ENCODE measurements around the gene SGPL1. TPM values are rescaled to one million over a fixed set of nuclear protein-coding genes. Genes with fewer than 3 reads are reported as not detected.

The SGPL1 gene
- total and polyA plus RNA-seq, 2 of the 8 experiments (the other 6 are each of a cell fraction or from before 2014, with no cell fraction given): 20.5 to 51.6 TPM

GRCh38 chr10:70916241-70916640, 100.5 kb downstream of the SGPL1 start:
- Histone ChIP-seq H4K20me1 (replicated peaks in 1 of 2; ENCODE audit: control insufficient read depth in 1 of 2, insufficient read depth in 2 of 2, low read length in 2 of 2) (peaks cover 0 to 2% of the 10 kb centered on the region in 2 experiments), H2BK120ac (replicated peaks; ENCODE audit: low read depth, low read length) (no peak overlapping the region), H2BK20ac (ENCODE audit: low read length) (no peak overlapping the region), H2BK12ac (ENCODE audit: low read depth, low read length) (no peak overlapping the region), H2BK5ac (ENCODE audit: low read depth, low read length) (no peak overlapping the region), H4K91ac (replicated peaks; ENCODE audit: insufficient read length, low read length) (no peak overlapping the region), H4K8ac (ENCODE audit: extremely low read depth, insufficient read depth, low read length) (no peak overlapping the region), H3K27me3 (replicated peaks in 1 of 4; ENCODE audit: control insufficient read depth in 3 of 4, extremely low read depth in 1 of 4, insufficient read depth in 3 of 4, low read length in 3 of 4) (no peaks in the 10 kb centered on the region), H4K5ac (ENCODE audit: insufficient read length, low read depth, low read length) (no peak overlapping the region), H3K4ac (replicated peaks; ENCODE audit: insufficient read length, low read depth, low read length) (no peak overlapping the region), H3K9me3 (ENCODE audit: insufficient read depth in 2 of 2, low read depth in 1 of 2, low read length in 1 of 2) (no peaks in the 10 kb centered on the region), H3K4me2 (ENCODE audit: insufficient read depth in 1 of 2, low read depth in 2 of 2, low read length in 2 of 2) (no peak overlapping the region), H2AK5ac (ENCODE audit: low read depth, low read length) (no peak overlapping the region), H3K23ac (ENCODE audit: insufficient read length) (no peak overlapping the region), H3K79me2 (ENCODE audit: control insufficient read depth in 1 of 2, insufficient read depth in 2 of 2, low read length in 2 of 2) (no peaks in the 10 kb centered on the region), H3K23me2 (ENCODE audit: low read depth, low read length) (no peaks in the 10 kb centered on the region), H2BK15ac (ENCODE audit: low read length) (no peak overlapping the region), H3K4me1 (replicated peaks in 1 of 4; ENCODE audit: control insufficient read depth in 3 of 4, insufficient read depth in 4 of 4, low read length in 3 of 4) (no peaks in the 10 kb centered on the region; a peak in 1 of 7 replicates), H3K36me3 (ENCODE audit: control insufficient read depth in 2 of 4, insufficient read depth in 4 of 4, low read length in 3 of 4) (no peaks in the 10 kb centered on the region), H3K9ac (replicated peaks in 1 of 4; ENCODE audit: extremely low read depth in 1 of 4, low read depth in 3 of 4, low read length in 3 of 4) (no peak overlapping the region), H3K56ac (replicated peaks; ENCODE audit: insufficient read length, low read depth, low read length) (no peak overlapping the region), H3K14ac (ENCODE audit: insufficient read length) (no peak overlapping the region), H3K79me1 (ENCODE audit: low read depth, low read length) (no peaks in the 10 kb centered on the region), H3K27ac (ENCODE audit: low read depth, low read length) (no peak overlapping the region), H3K18ac (ENCODE audit: extremely low read depth, low read length) (no peak overlapping the region), H2AFZ (ENCODE audit: low read length) (no peak overlapping the region), H3K4me3 (ENCODE audit: extremely low read depth in 1 of 4, insufficient read depth in 2 of 4, low read depth in 3 of 4, low read length in 4 of 4) (no peak overlapping the region)
- POLR2A ChIA-PET (ENCODE audit: partially characterized antibody): no interaction called here
- 85% methylated on average over 6 of the region's 6 CpGs; no CpG with 5 or more reads in 1 of the 2 experiments for WGBS, 2 experiments (ENCODE audit: extremely low coverage in 1 of 2, insufficient coverage in 1 of 2, insufficient read length in 1 of 2, insufficient replicate concordance in 2 of 2, low coverage in 1 of 2, low lambda C conversion rate in 2 of 2, missing lambda C conversion rate in 1 of 2)
- DNase-seq (ENCODE audit: low read depth in 1 of 2, low spot score in 2 of 2): no peak
- CTCF ChIA-PET (ENCODE audit: partially characterized antibody): interaction anchor here (0.9 to 17.0 kb wide), 5 partner anchors 9 to 147 kb away, joined by 3 to 237 read pairs (median 5); no protein-coding TSS in a partner anchor
- no peak for FAIRE-seq
- TF ChIP-seq USF2 (IDR thresholded peaks at IDR 0.05; ENCODE audit: low read length): no peak
- no peak for TF ChIP-seq CBX8 (IDR thresholded peaks at IDR 0.05; ENCODE audit: borderline replicate concordance, low read depth, low read length)
- no peak for TF ChIP-seq NRF1 (IDR thresholded peaks at IDR 0.05; ENCODE audit: low read depth, low read length)
- no peak for TF ChIP-seq SAP30 (IDR thresholded peaks at IDR 0.05; ENCODE audit: insufficient read depth, insufficient replicate concordance, low read length)
- TF ChIP-seq SRF (IDR thresholded peaks at IDR 0.05; ENCODE audit: low read depth, low read length): no peak
- no peak for TF ChIP-seq CBX5 (IDR thresholded peaks at IDR 0.05; ENCODE audit: low read depth, low read length)
- TF ChIP-seq RNF2 (IDR thresholded peaks at IDR 0.05; ENCODE audit: borderline replicate concordance, low read depth, low read length, missing control alignments, poor library complexity, severe bottlenecking): no peak
- no peak for TF ChIP-seq ZNF274 (IDR thresholded peaks at IDR 0.05; ENCODE audit: borderline replicate concordance, extremely low read depth, low read length)
- TF ChIP-seq HDAC6 (IDR thresholded peaks at IDR 0.05; ENCODE audit: low read depth, low read length): no peak
- no peak for TF ChIP-seq JUN (IDR thresholded peaks at IDR 0.05; ENCODE audit: low read depth, low read length)
- no peak for TF ChIP-seq BACH1 (IDR thresholded peaks at IDR 0.05; ENCODE audit: low read length)
- TF ChIP-seq YY1 (IDR thresholded peaks at IDR 0.05; ENCODE audit: low read depth, low read length): no peak
